Urinary bladder (tissue), 4 donors: ENCODE measurements around the gene SCLY. TPM values are rescaled to one million over a fixed set of nuclear protein-coding genes. Genes with fewer than 3 reads are reported as not detected.

Experiments
- DNase-seq: peaks from one replicate; pipeline ENCODE4 v3.0.0-alpha.2; 2015; ENCODE audit errors: extremely low spot score
- H3K27ac ChIP-seq: one replicate; pipeline ENCODE4 v1.5.1; 2013; ENCODE audit warnings: low read depth, mild to moderate bottlenecking, moderate library complexity
- H3K36me3 ChIP-seq: one replicate; pipeline ENCODE4 v1.6.1; 2013; ENCODE audit warnings: mild to moderate bottlenecking, moderate library complexity; ENCODE audit not compliant: insufficient read depth
- H3K4me1 ChIP-seq: one replicate; pipeline ENCODE4 v1.6.1; 2013; ENCODE audit warnings: mild to moderate bottlenecking, moderate library complexity; ENCODE audit not compliant: insufficient read depth
- H3K4me3 ChIP-seq: one replicate; pipeline ENCODE4 v1.5.1; 2013; ENCODE audit warnings: low read depth, low read length
- WGBS: extraction: QIAGEN DNeasy Blood & Tissue Kit; methylation state at CpG from one replicate; pipeline ENCODE4 v1.1.7; 2013; 5-methylcytosine and 5-hydroxymethylcytosine counted together
- polyA plus RNA-seq: library from polyadenylated mRNA; stranded (reverse); fragments of 200-250 nt; gene quantifications from one replicate; pipeline ENCODE4 v1.2.3, GENCODE V29; 2013
- total RNA-seq: library from RNA; depleted of rRNA; stranded (reverse); fragments of >200 nt; gene quantifications from one replicate; pipeline ENCODE4 v1.2.3, GENCODE V29; 2014
- donor health status: healthy with polysubstance abuse.
- donor health status: healthy.

The SCLY gene
- total and polyA plus RNA-seq, 2 donors, result 13.6 to 15.1 TPM

DNA sequence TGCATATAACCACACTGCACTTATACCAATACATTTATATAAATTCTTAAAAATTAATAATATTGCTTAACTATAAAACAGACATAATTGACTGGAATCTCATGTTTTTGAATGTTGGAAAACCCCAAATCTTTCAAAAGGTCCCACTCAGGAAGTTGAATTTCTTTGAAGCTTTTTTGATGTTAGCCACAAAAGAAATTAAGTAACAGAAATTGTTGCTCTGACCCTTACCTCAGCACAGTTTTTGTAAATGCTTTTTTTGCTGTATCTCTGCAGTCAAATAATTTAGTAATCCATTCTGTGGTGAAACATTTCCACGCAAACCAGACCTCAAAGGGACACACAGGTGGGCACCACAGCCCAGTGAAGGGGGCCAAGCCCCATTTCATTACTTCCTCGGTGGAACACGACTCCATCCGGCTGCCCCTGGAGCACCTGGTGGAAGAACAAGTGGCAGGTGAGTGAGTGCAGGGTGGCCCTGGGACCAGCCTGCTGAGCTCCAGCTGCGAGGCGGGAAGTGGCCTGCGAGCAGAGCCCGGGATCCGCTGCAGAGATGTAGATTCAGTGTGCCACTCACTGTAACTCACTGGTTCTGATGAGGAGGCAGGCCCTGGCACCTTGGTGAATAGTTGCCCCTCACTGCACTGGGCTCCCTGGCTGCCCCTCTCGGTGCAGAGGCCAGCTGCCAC is 8.4 kb downstream of the SCLY start:
- H3K36me3 ChIP-seq, result peaks cover 1% of the 10 kb centered on the region
- 94% methylated on average over 10 of the region's 10 CpGs for WGBS

DNA sequence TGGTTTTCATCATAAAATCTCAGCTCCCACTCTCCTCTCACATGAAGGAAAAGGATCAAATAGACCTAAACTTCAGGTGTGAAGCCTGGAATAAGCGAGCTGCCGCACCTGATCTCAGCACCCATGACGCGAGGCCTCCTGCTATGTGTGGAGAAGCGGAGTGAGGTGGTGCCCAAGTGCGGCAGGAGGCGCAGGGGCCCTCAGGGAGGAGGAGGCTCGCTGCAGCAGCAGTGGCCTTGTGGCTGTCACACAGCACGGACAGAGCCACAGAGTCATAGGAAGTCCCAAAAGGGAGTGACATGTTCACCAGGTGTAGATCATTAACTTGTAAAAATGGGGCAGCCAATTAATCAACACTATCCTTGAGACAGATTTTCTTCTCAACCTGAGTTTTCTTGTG is 9.1 kb downstream of the SCLY start:
- Histone ChIP-seq H3K27ac (no peak overlapping the region), H3K36me3 (peaks cover 1% of the 10 kb centered on the region), H3K4me3 (no peak overlapping the region), H3K4me1 (no peaks in the 10 kb centered on the region)
- 94% methylated on average over 9 of the region's 9 CpGs for WGBS
- DNase-seq, result no peak

More for the DNA sequence above, 8.4 kb downstream of the SCLY start:
- Histone ChIP-seq H3K4me1 (no peaks in the 10 kb centered on the region), H3K4me3 (no peak overlapping the region), H3K27ac (no peak overlapping the region)
- no peak for DNase-seq

DNA sequence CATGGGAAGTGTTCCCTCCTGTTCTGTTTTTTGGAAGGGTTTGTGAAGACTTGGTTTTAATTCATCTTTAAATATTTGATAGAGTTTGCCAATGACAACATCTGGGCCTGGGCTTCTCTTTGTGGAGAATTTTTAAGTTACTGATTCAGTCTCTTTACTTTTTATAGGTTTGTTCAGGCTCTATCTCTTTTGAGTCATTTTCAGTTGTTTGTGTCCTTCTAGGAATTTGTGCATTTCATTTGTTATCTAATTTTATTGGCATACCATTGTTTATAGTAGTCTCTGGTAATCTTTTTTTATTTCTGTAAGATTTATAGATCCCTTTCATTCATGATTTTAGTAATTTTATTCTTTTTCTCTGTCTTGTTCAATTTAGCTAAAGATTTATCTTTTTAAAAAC is 14.6 kb downstream of the SCLY start:
- Histone ChIP-seq H3K4me1 (no peaks in the 10 kb centered on the region), H3K27ac (no peak overlapping the region), H3K36me3 (no peaks in the 10 kb centered on the region), H3K4me3 (no peak overlapping the region)
- no peak for DNase-seq

DNA sequence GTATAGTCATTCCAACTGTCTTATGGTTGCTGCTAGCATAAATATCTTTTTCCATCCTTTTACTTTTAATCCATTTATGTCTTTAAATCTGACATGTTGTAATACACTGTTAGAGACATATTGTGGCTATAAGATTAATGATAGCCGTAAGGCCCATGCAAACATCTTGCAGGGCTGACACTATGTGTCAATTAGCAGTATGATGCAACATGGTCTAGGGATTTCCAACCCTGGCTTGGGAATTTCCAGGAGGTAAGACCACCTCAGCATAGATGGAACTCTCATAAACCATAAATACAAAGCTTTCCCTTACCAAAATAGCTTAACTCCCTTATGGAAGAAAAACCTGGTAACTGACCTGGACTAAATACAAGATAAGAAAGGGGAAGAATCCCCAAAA is 16.5 kb downstream of the SCLY start:
- H3K4me1 ChIP-seq, result no peaks in the 10 kb centered on the region
- H3K27ac ChIP-seq, result no peak overlapping the region
- 97% methylated on average over 1 of the region's 1 CpG for WGBS
- no peaks in the 10 kb centered on the region for H3K36me3 ChIP-seq
- no peak overlapping the region for H3K4me3 ChIP-seq
- DNase-seq, result no peak

DNA sequence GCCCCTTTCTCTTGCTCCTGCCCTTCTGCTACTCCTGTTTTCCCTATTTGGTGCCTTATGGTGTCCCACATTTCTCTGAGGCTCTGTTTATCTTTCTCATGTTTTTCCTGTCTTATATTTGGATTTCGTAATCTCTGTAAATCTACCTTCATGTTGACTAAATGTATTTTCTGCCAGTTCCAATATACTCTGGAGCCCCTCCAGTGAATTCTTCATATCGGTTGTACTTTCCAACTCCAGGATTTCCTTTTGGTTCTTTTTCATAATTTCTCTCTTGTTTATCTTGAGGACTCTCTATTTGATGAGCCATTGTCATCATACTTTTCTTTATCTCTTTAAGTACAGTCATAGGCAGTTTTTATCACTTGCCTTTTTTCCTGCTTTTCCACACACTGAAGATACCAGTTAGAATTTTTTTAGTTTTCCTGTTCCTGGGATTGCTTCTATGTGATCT is 19.1 kb downstream of the SCLY start:
- Histone ChIP-seq H3K36me3 (no peaks in the 10 kb centered on the region), H3K27ac (no peak overlapping the region), H3K4me3 (no peak overlapping the region), H3K4me1 (no peaks in the 10 kb centered on the region)
- DNase-seq, result no peak
- 88% methylated on average over 2 of the region's 2 CpGs for WGBS

DNA sequence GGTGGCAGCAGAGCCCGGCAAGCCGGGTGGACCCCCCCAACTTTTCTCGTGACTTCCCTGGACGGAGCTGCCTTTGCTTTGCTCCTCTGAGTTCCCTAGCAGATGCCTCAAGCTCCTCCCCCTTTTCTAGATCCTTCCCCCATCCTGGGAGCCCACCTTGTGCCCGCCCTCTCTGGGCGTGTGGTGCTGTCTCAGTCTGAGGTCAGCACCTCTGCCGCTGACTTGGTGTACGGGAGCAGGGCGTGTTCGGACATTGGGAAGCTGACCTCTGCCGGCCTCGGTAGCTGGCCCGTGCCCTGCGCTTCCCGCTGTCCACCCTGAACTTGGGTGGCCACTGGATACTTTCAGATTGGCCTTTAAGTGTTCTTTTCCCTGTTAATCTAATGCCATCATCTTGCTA is 19.7 kb downstream of the SCLY start:
- H3K27ac ChIP-seq, result no peak overlapping the region
- H3K4me3 ChIP-seq, result no peak overlapping the region
- 97% methylated on average over 15 of the region's 15 CpGs for WGBS
- H3K4me1 ChIP-seq, result no peaks in the 10 kb centered on the region
- no peak for DNase-seq
- no peaks in the 10 kb centered on the region for H3K36me3 ChIP-seq

DNA sequence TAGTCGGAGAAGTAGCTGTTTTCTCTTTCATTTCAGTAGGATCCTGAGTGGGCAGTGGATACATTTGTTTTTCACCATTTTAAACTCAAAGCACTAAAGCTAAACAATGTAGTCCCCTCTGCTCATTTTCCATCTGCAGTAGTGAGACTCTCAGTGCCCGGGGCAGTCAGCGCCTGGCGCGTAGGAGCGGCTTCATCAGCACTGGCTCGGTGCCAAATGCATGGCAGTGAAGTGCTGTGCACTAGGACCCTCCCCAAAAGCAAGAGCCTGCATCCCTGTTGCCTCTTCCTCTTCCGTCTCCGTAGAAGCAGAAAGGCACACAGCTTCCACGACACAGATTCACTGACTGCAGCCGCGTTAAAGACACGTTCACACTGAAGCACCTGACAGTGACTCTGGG is 20.3 kb downstream of the SCLY start:
- Histone ChIP-seq H3K4me1 (no peaks in the 10 kb centered on the region), H3K27ac (no peak overlapping the region), H3K36me3 (no peaks in the 10 kb centered on the region), H3K4me3 (no peak overlapping the region)
- WGBS, result 93% methylated on average over 13 of the region's 13 CpGs
- no peak for DNase-seq

DNA sequence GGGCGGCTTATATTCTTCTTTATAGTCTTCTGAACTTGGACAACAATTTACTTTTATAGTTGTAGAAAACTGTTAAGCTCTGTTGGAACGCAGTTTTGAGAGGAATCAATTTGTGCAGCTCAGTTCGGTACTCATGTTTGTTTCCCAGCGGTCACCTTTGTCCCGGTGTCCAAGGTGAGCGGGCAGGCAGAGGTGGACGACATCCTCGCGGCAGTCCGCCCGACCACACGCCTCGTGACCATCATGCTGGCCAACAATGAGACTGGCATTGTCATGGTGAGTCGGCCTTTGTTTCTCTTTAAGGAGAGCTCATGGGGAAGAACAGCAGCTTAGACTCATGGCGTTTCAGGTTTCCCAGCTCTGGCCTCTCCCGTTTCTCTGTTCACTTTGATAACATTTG is 20.8 kb downstream of the SCLY start:
- H3K36me3 ChIP-seq, result no peaks in the 10 kb centered on the region
- no peak overlapping the region for H3K27ac ChIP-seq
- 96% methylated on average over 16 of the region's 16 CpGs for WGBS

DNA sequence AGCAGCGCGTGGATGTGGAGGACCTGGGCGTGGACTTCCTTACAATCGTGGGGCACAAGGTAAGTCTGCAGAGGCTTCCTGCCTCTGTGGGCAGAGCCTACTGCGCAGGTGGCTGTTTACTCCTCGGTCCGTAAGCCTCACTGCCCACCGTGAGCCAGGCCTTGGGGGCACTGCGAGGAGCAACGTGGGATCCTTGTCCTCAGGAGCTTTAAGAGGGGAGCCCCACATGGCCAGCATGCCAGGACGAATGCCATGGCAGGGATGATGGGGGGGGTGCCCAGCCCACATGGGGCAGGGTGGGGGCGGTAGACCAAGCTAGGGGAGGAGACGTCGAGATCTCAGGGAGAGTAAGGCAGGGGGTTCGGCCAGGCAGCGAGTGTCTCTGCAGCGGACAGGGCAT is 21.4 kb downstream of the SCLY start:
- no peak for DNase-seq
- Histone ChIP-seq H3K36me3 (no peaks in the 10 kb centered on the region), H3K4me3 (no peak overlapping the region), H3K4me1 (no peaks in the 10 kb centered on the region), H3K27ac (no peak overlapping the region)
- WGBS, result 92% methylated on average over 17 of the region's 17 CpGs

More for the DNA sequence above, 20.8 kb downstream of the SCLY start:
- Histone ChIP-seq H3K4me1 (no peaks in the 10 kb centered on the region), H3K4me3 (no peak overlapping the region)
- no peak for DNase-seq

DNA sequence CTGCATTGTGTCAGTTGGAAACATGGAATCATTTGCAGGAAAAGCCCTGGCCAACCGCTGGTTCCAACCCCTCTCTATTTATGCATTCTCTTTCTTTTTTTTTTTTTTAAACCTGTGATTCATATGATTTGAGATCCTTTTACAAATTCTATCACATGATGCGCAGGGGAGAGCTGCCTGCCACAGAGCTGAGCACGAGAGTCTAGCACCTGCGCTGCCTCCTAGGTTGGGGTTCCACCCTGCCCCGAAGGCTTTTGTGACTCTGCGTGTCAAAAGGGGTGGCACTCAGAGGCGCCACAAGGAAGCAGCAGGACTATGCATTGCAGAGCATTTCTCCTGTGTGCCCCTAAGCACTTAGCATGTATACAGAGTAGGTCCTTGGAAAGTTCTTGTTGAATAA is 22.0 kb downstream of the SCLY start:
- DNase-seq, result no peak
- WGBS, result 94% methylated on average over 7 of the region's 7 CpGs
- no peaks in the 10 kb centered on the region for H3K36me3 ChIP-seq
- no peak overlapping the region for H3K27ac ChIP-seq
- H3K4me3 ChIP-seq, result no peak overlapping the region
- H3K4me1 ChIP-seq, result no peaks in the 10 kb centered on the region

DNA sequence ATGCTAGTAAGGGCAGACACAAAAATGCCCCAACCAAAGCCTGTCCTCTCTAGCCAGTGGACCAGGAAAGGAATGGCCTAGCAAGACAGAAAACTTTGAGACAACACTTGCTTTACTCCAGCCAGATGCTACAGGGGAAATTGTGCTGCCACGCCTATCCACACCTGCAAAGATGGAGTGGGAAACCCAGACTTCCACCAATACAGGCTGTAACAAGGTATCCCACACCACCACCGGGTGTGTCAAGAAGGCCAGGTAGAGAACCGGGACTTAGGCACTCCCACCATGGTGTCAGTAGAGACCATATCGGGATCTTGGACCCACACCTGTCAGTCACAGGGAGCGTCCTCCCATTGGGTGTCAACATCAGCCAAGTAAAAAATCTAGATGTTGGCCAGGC is 23.1 kb downstream of the SCLY start:
- 98% methylated on average over 5 of the region's 5 CpGs for WGBS
- no peak for DNase-seq

DNA sequence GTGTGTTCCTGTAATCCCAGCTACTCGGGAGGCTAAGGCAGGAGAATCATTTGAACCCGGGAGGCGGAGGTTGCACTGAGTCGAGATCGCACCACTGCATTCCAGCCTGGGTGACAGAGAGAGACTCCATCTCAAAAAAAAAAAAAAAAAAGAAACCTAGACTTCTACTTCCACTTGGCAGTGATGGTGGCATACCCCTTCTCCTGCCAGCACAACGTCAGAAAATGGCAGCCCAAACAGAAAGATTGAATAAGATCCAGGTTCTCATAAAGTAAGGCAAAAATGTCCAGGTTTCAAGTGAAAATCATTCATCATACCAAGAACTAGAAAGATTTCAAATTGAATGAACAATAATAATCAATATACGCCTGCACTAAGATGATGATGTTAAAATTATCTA is 24.0 kb downstream of the SCLY start:
- WGBS, result 93% methylated on average over 7 of the region's 7 CpGs
- no peaks in the 10 kb centered on the region for H3K4me1 ChIP-seq
- no peaks in the 10 kb centered on the region for H3K36me3 ChIP-seq
- DNase-seq, result no peak
- no peak overlapping the region for H3K27ac ChIP-seq
- H3K4me3 ChIP-seq, result no peak overlapping the region

More for the DNA sequence above, 23.1 kb downstream of the SCLY start:
- no peak overlapping the region for H3K4me3 ChIP-seq
- H3K4me1 ChIP-seq, result no peaks in the 10 kb centered on the region
- no peaks in the 10 kb centered on the region for H3K36me3 ChIP-seq
- no peak overlapping the region for H3K27ac ChIP-seq

DNA sequence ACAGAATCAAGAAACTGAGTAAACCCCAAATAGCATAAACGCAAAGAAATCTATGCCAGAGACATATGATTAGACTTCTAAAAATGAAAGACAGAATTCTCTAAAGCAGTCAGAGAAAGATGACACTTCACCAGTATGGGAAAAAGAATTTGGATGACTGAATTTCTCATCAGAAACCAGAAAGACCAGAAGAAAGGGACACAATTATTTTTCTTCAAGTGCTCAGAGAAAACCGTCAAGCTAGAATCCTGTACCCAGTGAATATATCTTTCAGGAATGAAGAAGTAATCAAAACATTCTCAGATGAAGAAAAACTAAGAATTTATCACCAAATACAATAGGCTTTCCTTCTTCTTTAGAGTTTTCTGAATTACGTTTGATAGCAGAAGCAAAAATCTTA is 25.1 kb downstream of the SCLY start:
- H3K4me3 ChIP-seq, result no peak overlapping the region
- WGBS, result 99% methylated on average over 3 of the region's 3 CpGs
- no peaks in the 10 kb centered on the region for H3K4me1 ChIP-seq
- H3K36me3 ChIP-seq, result no peaks in the 10 kb centered on the region
- DNase-seq, result no peak
- H3K27ac ChIP-seq, result no peak overlapping the region

DNA sequence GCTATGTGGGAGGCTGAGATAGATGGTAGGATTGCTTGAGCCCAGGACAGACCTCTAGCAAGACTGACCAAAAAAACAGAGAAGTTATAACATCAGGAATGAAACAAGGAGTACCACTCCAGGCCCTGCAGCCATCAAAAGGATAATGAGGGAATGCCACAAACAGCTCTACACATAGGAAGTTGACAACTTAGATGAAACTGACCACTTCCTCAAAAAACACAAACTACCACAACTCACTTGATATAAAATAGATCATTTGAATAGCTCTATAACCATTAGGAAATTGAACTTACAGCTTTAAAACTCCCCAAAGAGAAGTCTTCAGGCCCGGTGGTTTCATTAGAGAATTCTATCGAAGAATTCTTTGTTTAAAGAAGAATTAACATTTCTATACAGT is 26.4 kb downstream of the SCLY start:
- WGBS, result 79% methylated on average over 2 of the region's 2 CpGs
- Histone ChIP-seq H3K4me1 (no peaks in the 10 kb centered on the region), H3K27ac (no peak overlapping the region), H3K36me3 (no peaks in the 10 kb centered on the region), H3K4me3 (no peak overlapping the region)
- no peak for DNase-seq

DNA sequence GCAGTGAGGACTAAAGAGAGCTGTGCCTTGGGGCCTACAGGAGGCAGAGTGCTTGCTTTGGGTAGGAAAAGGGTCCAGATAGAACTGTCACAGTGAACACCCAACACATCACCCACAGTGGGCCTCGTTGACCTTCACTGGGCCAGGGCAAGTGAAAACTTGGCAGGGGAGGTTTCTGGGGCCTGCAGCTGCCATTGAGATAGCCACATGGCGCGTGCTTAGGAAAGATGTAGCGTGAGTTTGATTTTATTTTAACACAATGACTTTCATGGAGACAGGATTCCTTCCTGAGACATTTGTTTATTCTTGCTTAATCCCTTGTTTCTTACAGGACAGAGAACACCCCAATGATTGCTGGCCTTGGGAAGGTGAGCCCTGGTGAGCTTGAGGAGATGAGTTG is 30.1 kb downstream of the SCLY start:
- no peaks in the 10 kb centered on the region for H3K4me1 ChIP-seq
- DNase-seq, result no peak

More for the DNA sequence above, 30.1 kb downstream of the SCLY start:
- no peak overlapping the region for H3K4me3 ChIP-seq
- H3K36me3 ChIP-seq, result no peaks in the 10 kb centered on the region
- WGBS, result 74% methylated on average over 4 of the region's 4 CpGs
- H3K27ac ChIP-seq, result no peak overlapping the region
